Activated T-cell treated with anti-CD3 and anti-CD28 coated beads, Interleukin-2, amount 50 U/mL, for 72 hours (primary cell): Measurements from ENCODE around the gene GLT1D1. TPM values are rescaled to one million over a fixed set of nuclear protein-coding genes. Genes with fewer than 3 reads are reported as not detected.
A peak's percentile ranks its signal among the peaks of the same experiment; 100 is the strongest.

Experiments used
- ATAC-seq, 2 donors: fragments of 150-1000 bp; cut with Tn5 transposase; replicated peaks in 1 of 2; 2 replicates each; pipeline ENCODE4 v1.10.0; 2021; ENCODE audit warnings: moderate library complexity in 2 of 2, mild to moderate bottlenecking in 1 of 2
- DNase-seq, 2 donors: peaks; one replicate each; pipeline ENCODE4 v3.0.0; 2021 to 2022; ENCODE audit warnings: mixed read lengths in 1 of 2
- H3K27ac Mint-ChIP-seq: one replicate; pipeline ENCODE4 v1.8.0; 2022; ENCODE audit warnings: mild to moderate bottlenecking, moderate library complexity, mixed read lengths
- H3K27me3 Mint-ChIP-seq: one replicate; pipeline ENCODE4 v1.8.0; 2022; ENCODE audit warnings: low read depth, mixed read lengths
- H3K36me3 Mint-ChIP-seq, 2 donors: one replicate each; pipeline ENCODE4 v1.8.0; 2022; ENCODE audit warnings: mixed read lengths in 2 of 2, mild to moderate bottlenecking in 1 of 2; ENCODE audit not compliant: insufficient read depth in 2 of 2
- H3K4me1 Mint-ChIP-seq: one replicate; pipeline ENCODE4 v1.8.0; 2022; ENCODE audit warnings: low read depth, mixed read lengths
- H3K4me3 Mint-ChIP-seq, 2 donors: one replicate each; pipeline ENCODE4 v1.8.0; 2022; ENCODE audit warnings: mild to moderate bottlenecking in 2 of 2, mixed read lengths in 2 of 2, moderate library complexity in 2 of 2
- H3K9me3 Mint-ChIP-seq, 2 donors: one replicate each; pipeline ENCODE4 v1.8.0; 2022; ENCODE audit warnings: mixed read lengths in 2 of 2
- total RNA-seq, 2 donors: library from RNA; stranded (reverse); gene quantifications; one replicate each; pipeline ENCODE4 v1.2.3, GENCODE V29; 2022

GLT1D1 gene
- total RNA-seq, 2 donors from 2014 or later, result 0.41 TPM; not detected in 1

- ATAC-seq, result peak; percentile 48 to 56
- H3K36me3 Mint-ChIP-seq, result no peaks in the 10 kb centered on the region
- no peaks in the 10 kb centered on the region for H3K9me3 Mint-ChIP-seq
- H3K27ac Mint-ChIP-seq, result no peak overlapping the region
- DNase-seq, result peak; percentile 15 to 16
- H3K4me3 Mint-ChIP-seq, result no peak overlapping the region
- H3K4me1 Mint-ChIP-seq, result peaks cover 35% of the 10 kb centered on the region
- no peaks in the 10 kb centered on the region for H3K27me3 Mint-ChIP-seq
These were observed 65.4 kb downstream of the GLT1D1 start for GRCh38 chr12:128918481-128919260.

- Mint-ChIP-seq H3K4me3 (no peak overlapping the region), H3K36me3 (peaks cover 0 to 2% of the 10 kb centered on the region in 2 donors), H3K27ac (no peak overlapping the region), H3K27me3 (no peaks in the 10 kb centered on the region), H3K4me1 (peaks cover 25% of the 10 kb centered on the region), H3K9me3 (peaks cover 2 to 3% of the 10 kb centered on the region in 2 donors)
- DNase-seq (no peak), ATAC-seq (no peak)
These were observed 67.2 kb downstream of the GLT1D1 start for GRCh38 chr12:128920468-128920867.

GRCh38 chr12:128928361-128928760, 75.1 kb downstream of the GLT1D1 start:
- ATAC-seq (no peak), DNase-seq (no peak)
- Mint-ChIP-seq H3K9me3 (peaks cover 2 to 3% of the 10 kb centered on the region in 2 donors), H3K27ac (no peak overlapping the region), H3K27me3 (peaks cover 6% of the 10 kb centered on the region), H3K36me3 (peaks cover 0 to 2% of the 10 kb centered on the region in 2 donors), H3K4me3 (no peak overlapping the region), H3K4me1 (peaks cover 6% of the 10 kb centered on the region)

- Mint-ChIP-seq H3K9me3 (peaks cover 2 to 3% of the 10 kb centered on the region in 2 donors), H3K36me3 (peaks cover 2 to 4% of the 10 kb centered on the region in 2 donors), H3K4me3 (no peak overlapping the region), H3K27ac (no peak overlapping the region), H3K27me3 (peaks cover 6% of the 10 kb centered on the region), H3K4me1 (peaks cover 6% of the 10 kb centered on the region)
- ATAC-seq (no peak), DNase-seq (no peak)
These were observed 75.8 kb downstream of the GLT1D1 start for GRCh38 chr12:128929057-128929456.

GRCh38 chr12:128930606-128931005, 77.3 kb downstream of the GLT1D1 start:
- no peak for ATAC-seq
- peaks cover 6% of the 10 kb centered on the region for H3K27me3 Mint-ChIP-seq
- peaks cover 0 to 4% of the 10 kb centered on the region in 2 donors for H3K36me3 Mint-ChIP-seq
- H3K27ac Mint-ChIP-seq, result no peak overlapping the region
- no peak for DNase-seq
- H3K9me3 Mint-ChIP-seq, result no peaks in the 10 kb centered on the region
- peaks cover 6% of the 10 kb centered on the region for H3K4me1 Mint-ChIP-seq
- no peak overlapping the region for H3K4me3 Mint-ChIP-seq

GRCh38 chr12:128932521-128932920, 79.2 kb downstream of the GLT1D1 start:
- no peak overlapping the region for H3K4me3 Mint-ChIP-seq
- H3K36me3 Mint-ChIP-seq, result peaks cover 0 to 4% of the 10 kb centered on the region in 2 donors
- H3K4me1 Mint-ChIP-seq, result peaks cover 6% of the 10 kb centered on the region
- ATAC-seq (no peak), DNase-seq (no peak)
- peaks cover 0 to 2% of the 10 kb centered on the region in 2 donors for H3K9me3 Mint-ChIP-seq
- H3K27me3 Mint-ChIP-seq, result peaks cover 6% of the 10 kb centered on the region
- H3K27ac Mint-ChIP-seq, result no peak overlapping the region

GRCh38 chr12:128933039-128933438, 79.8 kb downstream of the GLT1D1 start:
- Mint-ChIP-seq H3K36me3 (peaks cover 0 to 4% of the 10 kb centered on the region in 2 donors), H3K9me3 (peaks cover 0 to 2% of the 10 kb centered on the region in 2 donors), H3K27me3 (peaks cover 6% of the 10 kb centered on the region), H3K4me1 (peaks cover 6% of the 10 kb centered on the region), H3K27ac (no peak overlapping the region), H3K4me3 (no peak overlapping the region)
- ATAC-seq, result no peak
- no peak for DNase-seq

- H3K4me1 Mint-ChIP-seq, result peaks cover 6% of the 10 kb centered on the region
- H3K27ac Mint-ChIP-seq, result no peak overlapping the region
- H3K36me3 Mint-ChIP-seq, result peaks cover 0 to 4% of the 10 kb centered on the region in 2 donors
- peaks cover 0 to 2% of the 10 kb centered on the region in 2 donors for H3K9me3 Mint-ChIP-seq
- H3K27me3 Mint-ChIP-seq, result peaks cover 6% of the 10 kb centered on the region
- ATAC-seq (no peak), DNase-seq (no peak)
- H3K4me3 Mint-ChIP-seq, result no peak overlapping the region
These were observed 80.6 kb downstream of the GLT1D1 start for GRCh38 chr12:128933926-128934325.

GRCh38 chr12:128938886-128939285, 85.6 kb downstream of the GLT1D1 start:
- Mint-ChIP-seq H3K27ac (no peak overlapping the region), H3K36me3 (peaks cover 0 to under 1% of the 10 kb centered on the region in 2 donors), H3K27me3 (no peaks in the 10 kb centered on the region), H3K4me1 (no peaks in the 10 kb centered on the region), H3K4me3 (no peak overlapping the region), H3K9me3 (peaks cover 0 to 2% of the 10 kb centered on the region in 2 donors)
- ATAC-seq (no peak), DNase-seq (no peak)

- H3K36me3 Mint-ChIP-seq, result no peaks in the 10 kb centered on the region
- H3K27me3 Mint-ChIP-seq, result no peaks in the 10 kb centered on the region
- H3K4me3 Mint-ChIP-seq, result no peak overlapping the region
- ATAC-seq (no peak), DNase-seq (no peak)
- no peaks in the 10 kb centered on the region for H3K4me1 Mint-ChIP-seq
- no peak overlapping the region for H3K27ac Mint-ChIP-seq
- peaks cover 0 to 2% of the 10 kb centered on the region in 2 donors for H3K9me3 Mint-ChIP-seq
These were observed 87.0 kb downstream of the GLT1D1 start for GRCh38 chr12:128940090-128940888.

- no peaks in the 10 kb centered on the region for H3K27me3 Mint-ChIP-seq
- no peaks in the 10 kb centered on the region for H3K36me3 Mint-ChIP-seq
These were observed 87.7 kb downstream of the GLT1D1 start for GRCh38 chr12:128940974-128941373.

GRCh38 chr12:128942960-128943477, 89.7 kb downstream of the GLT1D1 start:
- H3K9me3 Mint-ChIP-seq, result no peaks in the 10 kb centered on the region
- DNase-seq, result no peak
- no peak for ATAC-seq
- no peaks in the 10 kb centered on the region for H3K27me3 Mint-ChIP-seq
- H3K27ac Mint-ChIP-seq, result no peak overlapping the region
- no peaks in the 10 kb centered on the region for H3K4me1 Mint-ChIP-seq
- H3K36me3 Mint-ChIP-seq, result no peaks in the 10 kb centered on the region
- no peak overlapping the region for H3K4me3 Mint-ChIP-seq

More at GRCh38 chr12:128940974-128941373, 87.7 kb downstream of the GLT1D1 start:
- Mint-ChIP-seq H3K27ac (no peak overlapping the region), H3K4me1 (no peaks in the 10 kb centered on the region), H3K9me3 (peaks cover 0 to 2% of the 10 kb centered on the region in 2 donors), H3K4me3 (no peak overlapping the region)
- DNase-seq, result no peak
- ATAC-seq, result no peak

GRCh38 chr12:128944956-128945355, 91.7 kb downstream of the GLT1D1 start:
- Mint-ChIP-seq H3K9me3 (no peaks in the 10 kb centered on the region), H3K27me3 (no peaks in the 10 kb centered on the region), H3K27ac (no peak overlapping the region), H3K4me1 (no peaks in the 10 kb centered on the region), H3K4me3 (no peak overlapping the region), H3K36me3 (no peaks in the 10 kb centered on the region)
- no peak for DNase-seq
- no peak for ATAC-seq
